Vein endothelial cell (primary cell): ENCODE data around the gene LRRC8E. TPM values are rescaled to one million over a fixed set of nuclear protein-coding genes. Genes with fewer than 3 reads are reported as not detected.

Source experiments
- total RNA-seq: library from RNA; depleted of rRNA; stranded (reverse); fragments of >200 nt; gene quantifications from 2 replicates; pipeline ENCODE4 v1.2.3, GENCODE V29; 2012

Gene LRRC8E
- total RNA-seq, result 1.1 and 1.3 TPM in 2 replicates

DNA sequence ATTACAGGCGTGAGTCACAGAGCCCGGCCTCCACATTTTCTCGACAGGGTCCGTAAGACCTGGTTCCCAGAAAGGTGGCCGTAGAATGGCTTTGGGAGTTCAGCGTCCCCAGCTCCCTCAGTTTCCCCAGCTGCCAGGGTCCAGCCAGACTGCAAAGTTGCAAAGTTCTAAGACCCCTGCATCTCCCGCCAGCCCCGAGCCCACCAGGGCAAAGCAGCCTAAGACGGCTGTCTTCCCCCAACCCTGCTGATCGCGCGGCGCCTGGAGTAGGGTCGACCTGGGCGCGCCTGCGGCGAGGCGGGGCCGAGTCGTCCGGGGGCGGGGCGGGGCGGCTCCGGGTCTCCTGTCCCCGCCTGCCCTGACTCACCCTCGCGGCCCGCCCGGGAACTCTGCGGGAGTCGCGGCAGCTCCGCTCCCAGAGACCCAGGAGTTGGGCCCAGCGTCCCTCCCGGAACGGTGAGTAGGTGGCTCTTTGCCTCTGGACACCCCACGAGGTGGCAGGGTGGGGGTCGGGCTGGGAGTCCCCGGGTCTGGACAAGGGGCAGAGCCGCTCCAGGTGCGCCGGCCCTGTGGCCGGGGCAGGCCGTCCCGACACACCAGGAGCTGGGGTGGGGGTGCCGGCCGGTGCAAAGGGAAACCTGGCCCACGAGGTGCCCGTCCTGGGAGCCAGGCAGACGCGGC is at the start of gene LRRC8E:
LRRC8E (plus strand) TSS at position 366 of the 681 bp plus-strand sequence. CDS start 7,094 bp downstream, outside the sequence.

DNA sequence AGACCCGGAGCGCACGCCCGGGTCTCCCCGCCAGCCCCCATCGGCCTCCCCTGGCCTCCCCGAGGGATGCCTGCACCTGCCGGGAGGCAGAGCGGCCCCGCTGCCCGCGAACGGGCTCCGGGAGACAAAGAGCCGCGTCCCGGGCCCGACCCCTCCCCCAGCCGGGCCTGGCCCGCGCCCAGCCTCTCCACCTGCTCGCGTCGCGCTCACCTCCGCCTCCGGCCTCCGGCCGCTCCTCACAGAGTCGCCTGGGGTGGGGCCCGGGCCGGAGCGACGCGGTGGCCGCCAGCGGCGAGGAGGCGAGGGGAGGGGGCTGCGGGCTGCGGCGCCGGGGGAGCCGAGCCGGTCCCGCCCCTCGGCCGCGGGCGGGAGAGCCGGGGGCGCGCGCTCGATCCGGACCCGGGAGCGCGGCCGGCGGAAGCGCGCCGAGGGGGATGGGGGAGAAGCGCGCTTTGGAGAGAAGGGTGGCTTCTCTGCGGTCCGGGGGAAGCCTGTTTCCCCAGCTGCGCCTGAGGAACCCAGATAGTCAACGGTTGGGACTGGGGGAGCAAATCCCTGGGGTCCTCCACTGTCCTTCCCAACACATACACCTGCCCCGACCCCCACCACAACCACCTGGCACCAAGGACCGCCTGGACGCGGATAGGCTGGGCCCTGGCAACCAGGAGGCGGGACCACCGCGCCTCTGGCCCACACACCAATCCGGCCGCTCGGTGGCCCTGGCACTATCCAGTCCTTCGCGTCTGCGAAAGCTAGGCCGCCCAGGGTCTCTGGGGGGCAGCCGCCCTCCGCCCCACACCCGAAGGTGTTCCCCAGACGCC is 14.0 kb upstream of the LRRC8E start, which contains the start of gene PRR36:
PRR36 (minus strand) TSS at position 315 of the 821 bp plus-strand sequence. CDS start 701 bp downstream, outside the sequence.

DNA sequence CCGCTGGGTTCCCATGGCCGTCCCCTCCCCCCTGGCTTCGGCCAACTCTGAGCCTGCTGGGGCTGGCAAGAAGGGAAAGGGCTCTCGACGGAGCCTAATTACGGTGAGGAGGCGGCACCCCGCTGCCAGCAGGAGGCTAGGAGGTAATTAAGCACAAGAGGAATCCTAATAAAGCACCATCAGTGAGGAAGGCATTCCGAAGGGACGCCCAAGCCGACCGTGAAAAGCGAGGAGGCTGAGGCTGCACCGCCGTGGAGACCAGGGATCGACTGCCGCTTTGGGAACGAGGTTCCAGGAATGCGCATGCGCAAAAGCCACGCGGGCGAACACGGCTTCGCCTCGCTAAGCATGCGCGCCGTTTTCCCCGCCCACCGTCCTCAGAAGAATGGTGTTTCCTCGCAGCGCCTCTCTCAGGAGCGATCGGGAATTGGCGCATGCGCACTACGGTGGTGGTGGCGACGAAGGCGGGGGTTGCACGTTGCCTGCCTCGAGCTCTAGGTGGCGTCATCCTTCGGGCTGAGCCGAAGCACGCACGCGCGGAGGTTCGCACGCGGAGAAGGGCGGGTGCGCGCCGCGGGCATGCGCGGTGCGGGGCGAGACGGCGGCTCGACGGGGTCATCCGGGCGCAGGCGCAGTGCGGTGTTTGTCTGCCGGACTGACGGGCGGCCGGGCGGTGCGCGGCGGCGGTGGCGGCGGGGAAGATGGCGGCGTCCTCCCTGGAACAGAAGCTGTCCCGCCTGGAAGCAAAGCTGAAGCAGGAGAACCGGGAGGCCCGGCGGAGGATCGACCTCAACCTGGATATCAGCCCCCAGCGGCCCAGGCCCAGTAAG is 15.1 kb downstream of the LRRC8E start, which contains the start of gene MAP2K7:
MAP2K7 (plus strand) TSS at position 634 of the 830 bp plus-strand sequence; CDS start at position 702, 68 bp downstream.

DNA sequence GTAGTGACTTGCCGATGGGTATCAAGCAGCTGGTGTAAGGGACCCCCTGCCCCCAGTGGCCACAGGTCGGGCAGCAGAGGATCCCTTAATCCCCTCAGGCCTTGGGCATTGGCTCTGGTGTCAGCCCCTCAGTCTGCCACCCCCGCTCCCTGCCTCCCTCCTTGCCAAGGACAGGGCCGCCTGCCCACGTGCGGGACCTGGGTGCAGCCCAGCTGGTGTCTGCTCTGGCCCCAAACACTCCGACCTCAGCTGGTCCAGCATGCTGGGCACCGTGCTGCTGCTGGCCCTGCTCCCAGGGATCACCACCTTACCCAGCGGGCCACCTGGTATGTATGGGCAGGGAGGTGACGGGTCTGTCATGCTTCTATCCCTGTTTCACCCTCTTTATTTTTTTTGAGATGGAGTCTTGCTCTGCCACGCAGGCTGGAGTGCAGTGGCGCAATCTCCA is 26.3 kb downstream of the LRRC8E start, which contains the start of gene TGFBR3L:
TGFBR3L (plus strand) TSS at position 233 of the 448 bp plus-strand sequence.

DNA sequence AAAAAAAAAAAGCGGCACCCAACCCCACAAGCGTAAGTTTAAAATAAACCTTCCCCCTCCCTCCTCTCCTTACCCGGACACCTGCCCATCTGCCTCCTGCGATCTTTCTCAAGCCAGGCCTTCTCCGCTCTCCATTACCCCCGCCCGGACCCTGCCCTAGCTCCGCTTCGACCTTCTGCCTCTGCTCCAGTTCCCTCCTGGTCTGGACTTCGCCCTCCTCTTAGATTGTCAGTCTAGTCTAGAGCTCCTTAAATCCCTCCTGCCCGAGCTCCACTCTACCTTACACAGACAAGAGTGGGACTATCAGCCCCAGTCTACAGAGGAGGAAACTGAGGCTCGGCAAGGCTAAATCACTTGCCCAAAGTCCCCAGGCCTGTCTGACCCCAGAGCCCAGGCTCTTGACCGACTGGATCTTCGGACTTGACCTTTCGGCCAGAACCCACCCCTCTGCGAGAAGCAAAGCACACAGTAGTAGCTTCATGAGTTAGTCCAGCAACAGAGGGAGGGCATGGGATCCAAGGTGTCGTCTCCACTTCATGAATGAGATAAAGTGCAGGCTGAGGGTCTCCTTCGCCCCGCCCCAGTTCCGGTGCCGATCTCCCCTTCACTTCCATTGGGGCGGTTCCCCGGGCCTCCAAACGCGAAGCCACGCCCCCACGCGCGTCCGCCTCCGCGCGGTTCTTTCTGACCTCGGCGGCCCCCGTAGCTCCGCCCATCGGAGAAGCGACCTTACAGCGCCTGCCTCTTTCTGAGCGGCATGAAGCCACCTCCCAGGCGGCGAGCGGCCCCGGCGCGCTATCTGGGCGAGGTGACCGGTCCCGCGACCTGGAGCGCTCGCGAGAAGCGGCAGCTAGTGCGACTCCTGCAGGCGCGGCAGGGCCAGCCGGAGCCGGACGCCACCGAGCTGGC is 31.6 kb downstream of the LRRC8E start, which contains the start of gene SNAPC2:
SNAPC2 (plus strand) TSS at position 729 of the 909 bp plus-strand sequence; CDS start at position 758, 29 bp downstream.

DNA sequence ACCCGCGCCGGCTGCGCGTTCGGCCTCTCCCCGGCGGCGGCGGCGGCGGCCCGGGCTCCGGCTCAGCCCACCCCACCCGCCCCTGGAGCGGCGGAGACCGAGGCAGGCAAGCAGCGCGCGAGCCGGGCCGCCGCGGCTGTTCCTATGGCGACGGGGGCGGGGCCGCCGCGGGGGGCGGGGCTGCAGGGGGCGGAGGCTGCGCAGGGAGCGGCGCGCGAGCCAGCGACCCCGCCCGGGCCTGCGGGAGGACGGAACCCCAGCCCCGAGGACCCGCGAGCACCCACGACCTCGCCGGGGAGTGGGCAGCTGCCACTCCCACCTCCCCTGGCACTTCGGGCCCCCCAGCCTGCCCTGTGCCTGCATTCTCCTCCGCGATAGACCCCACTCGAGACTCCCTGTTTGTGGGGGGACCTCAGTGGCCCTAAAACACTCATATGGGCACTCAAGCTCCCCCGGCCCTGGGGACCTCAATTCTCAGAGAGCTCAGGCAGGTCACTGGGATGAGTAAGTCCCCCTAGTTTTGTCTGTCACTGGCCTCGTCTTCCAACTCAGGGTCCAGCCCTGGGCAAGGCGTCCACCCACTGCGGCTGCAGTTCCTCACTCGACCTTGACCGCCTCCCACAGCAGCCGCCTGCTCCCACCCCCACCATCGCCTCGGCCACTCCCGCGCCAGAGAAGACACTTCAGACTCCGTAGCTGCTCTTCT is 37.9 kb downstream of the LRRC8E start, which contains the start of gene CTXN1:
CTXN1 (minus strand) TSS at position 115 of the 706 bp plus-strand sequence. CDS start 597 bp downstream, outside the sequence.

DNA sequence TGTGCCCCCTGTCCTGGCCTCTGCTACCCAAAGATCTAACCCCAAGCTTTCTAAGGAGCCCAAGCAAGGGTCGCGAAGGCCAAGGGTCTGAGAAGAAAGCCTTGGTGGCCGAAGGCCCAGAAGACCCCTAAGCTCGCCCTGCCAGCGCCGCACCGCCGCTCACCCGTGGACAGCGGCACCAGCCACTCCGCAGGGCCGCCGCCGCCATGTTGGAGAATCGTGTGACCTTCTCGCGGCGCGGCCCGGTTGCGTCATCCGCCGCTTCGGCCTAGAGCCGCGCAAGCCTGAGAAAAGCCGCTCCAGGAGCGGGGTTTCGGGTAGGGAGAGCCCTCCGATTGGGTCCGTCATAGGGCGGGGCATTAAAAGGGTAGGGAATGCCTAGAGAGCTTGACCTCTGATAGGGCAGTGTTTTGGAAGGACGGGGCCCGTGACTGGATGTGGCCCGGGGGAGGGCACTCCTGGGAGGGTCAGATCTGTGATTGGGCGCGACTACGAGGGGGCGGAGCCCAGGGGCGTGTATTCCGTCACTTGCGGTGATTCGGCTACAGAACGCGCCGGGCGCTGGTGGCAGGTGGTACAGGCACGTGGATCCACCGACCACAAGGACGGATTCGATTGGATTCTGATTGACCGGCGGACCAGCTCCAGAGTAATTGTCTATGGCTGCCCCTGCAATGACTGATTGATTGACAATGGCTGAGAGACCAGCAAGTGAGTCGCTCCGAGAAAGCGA is 55.3 kb downstream of the LRRC8E start, which contains the start of gene TIMM44:
TIMM44 (minus strand) TSS at position 223 of the 733 bp plus-strand sequence; CDS start at position 208, 15 bp downstream.

Other genes starting within 250 kb of the LRRC8E start
- gene RETN, start 219.5 kb upstream of the LRRC8E start, total RNA-seq, result not detected in 2 replicates
- not detected in 2 replicates for gene MCEMP1, start 211.4 kb upstream of the LRRC8E start, total RNA-seq
- 47.4 and 68.5 TPM in 2 replicates for gene TRAPPC5, start 207.7 kb upstream of the LRRC8E start, total RNA-seq
- not detected in 2 replicates for gene FCER2, start 186.4 kb upstream of the LRRC8E start, total RNA-seq
- not detected in 2 replicates for gene CLEC4G, start 156.4 kb upstream of the LRRC8E start, total RNA-seq
- gene CD209, start 141.0 kb upstream of the LRRC8E start, total RNA-seq, result not detected in 2 replicates
- not detected in 2 replicates for gene CLEC4M, start 125.3 kb upstream of the LRRC8E start, total RNA-seq
- 13.7 and 21.6 TPM in 2 replicates for gene EVI5L, start 58.3 kb upstream of the LRRC8E start, total RNA-seq
- gene PRR36, start 14.1 kb upstream of the LRRC8E start, total RNA-seq, result not detected in 2 replicates
- 12.5 and 13.7 TPM in 2 replicates for gene MAP2K7, start 15.4 kb downstream of the LRRC8E start, total RNA-seq
- gene TGFBR3L, start 26.3 kb downstream of the LRRC8E start, total RNA-seq, result 0.29 and 2.0 TPM in 2 replicates
- 21.2 and 21.8 TPM in 2 replicates for gene SNAPC2, start 31.8 kb downstream of the LRRC8E start, total RNA-seq
- 10.1 and 23.5 TPM in 2 replicates for gene CTXN1, start 37.6 kb downstream of the LRRC8E start, total RNA-seq
- 44.7 and 44.8 TPM in 2 replicates for gene TIMM44, start 55.2 kb downstream of the LRRC8E start, total RNA-seq
- 54.2 and 61.6 TPM in 2 replicates for gene ELAVL1, start 117.1 kb downstream of the LRRC8E start, total RNA-seq
- not detected in 2 replicates for gene CCL25, start 164.2 kb downstream of the LRRC8E start, total RNA-seq